Measurements from ENCODE around the gene CDH24. TPM values are rescaled to one million over a fixed set of nuclear protein-coding genes. Genes with fewer than 3 reads are reported as not detected.

The CDH24 gene
- total and polyA plus RNA-seq, 2 of the 13 experiments (the other 11 are each of a cell fraction or from before 2014, with no cell fraction given) = 0.69 to 0.99 TPM

DNA sequence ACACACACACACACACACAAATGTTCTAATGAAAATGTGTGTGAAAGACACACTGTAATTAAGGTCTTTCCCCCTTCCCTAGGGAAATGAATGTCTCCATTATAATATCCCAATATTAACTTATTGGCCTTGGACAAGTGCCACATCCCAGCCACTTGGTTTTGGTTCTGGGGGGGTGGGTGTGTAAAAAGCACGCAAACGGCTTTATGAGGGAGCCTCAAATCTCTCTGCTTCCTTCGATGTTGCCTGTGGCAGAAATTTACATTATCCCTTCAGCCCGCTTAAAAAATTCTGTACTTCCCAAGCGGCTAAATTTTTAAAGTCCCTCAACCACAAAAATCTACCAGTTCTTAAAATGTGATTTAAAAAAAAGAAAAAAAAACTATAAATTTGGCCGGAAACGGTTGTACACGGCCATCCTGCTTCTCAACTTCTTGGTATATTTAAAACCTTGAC lies 47.8 kb downstream of the CDH24 start (continued):
- TF ChIP-seq JARID2 (CRISPR knock-in tag; IDR thresholded peaks at IDR 0.05; ENCODE audit: insufficient replicate concordance) = no peak
- peak; percentile 44; the same call in 1 of the 2 replicates for TF ChIP-seq ZNF337 (CRISPR knock-in tag; IDR thresholded peaks at IDR 0.05; ENCODE audit: borderline replicate concordance, low read depth)
- no peak for TF ChIP-seq ZNF746 (CRISPR knock-in tag; IDR thresholded peaks at IDR 0.05)
- 0 out of 2 replicates have a peak, but pooled peaks have one; percentile 55 for TF ChIP-seq ELF4 (CRISPR knock-in tag; IDR thresholded peaks at IDR 0.05; ENCODE audit: borderline replicate concordance)

DNA sequence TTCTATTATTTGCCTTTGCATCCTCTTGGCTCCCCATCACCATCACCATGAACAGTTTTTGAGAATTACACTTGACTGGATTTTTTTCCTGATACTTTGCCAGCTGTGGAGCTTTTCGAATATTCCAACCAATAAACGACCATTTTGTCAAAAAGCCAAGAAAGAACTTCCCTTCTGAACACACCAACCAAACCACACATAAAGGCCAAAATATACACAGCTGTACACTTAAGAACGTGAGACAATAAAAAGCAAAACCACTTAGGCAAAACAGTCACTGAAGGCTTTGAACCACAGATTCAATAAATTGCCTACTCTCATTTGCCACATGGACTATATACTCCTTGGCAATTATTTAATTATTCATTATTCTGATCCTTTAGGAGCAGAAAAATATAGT lies 48.5 kb downstream of the CDH24 start:
- intact Hi-C loops (cut with micrococcal nuclease; ENCODE audit: unreplicated experiment) = loop anchor here (5.0 kb wide), 1 partner anchor 412 kb away; the partner anchor contains the start of gene ABHD4
- Histone ChIP-seq H3K27me3 (ENCODE audit: control insufficient read depth in 1 of 2, insufficient read depth in 2 of 2, low read length in 2 of 2) (no peaks in the 10 kb centered on the region; a peak in 1 of 5 replicates), H3K4me1 (ENCODE audit: insufficient read depth, low read length) (peaks cover 64% of the 10 kb centered on the region), H3K9me3 (ENCODE audit: low read length) (no peaks in the 10 kb centered on the region), H3K4me3 (replicated peaks in 1 of 3; ENCODE audit: insufficient read depth in 1 of 3, low read depth in 2 of 3, low read length in 3 of 3) (peak overlapping the region in 2 of 3 experiments; percentile 76 to 77; a peak in 2 of 6 replicates), H3K36me3 (replicated peaks in 1 of 2; ENCODE audit: control insufficient read depth in 1 of 2, insufficient read depth in 2 of 2, low read length in 2 of 2) (no peaks in the 10 kb centered on the region), H4K20me1 (ENCODE audit: insufficient read depth, low read length) (no peaks in the 10 kb centered on the region), H2AFZ (ENCODE audit: low read length) (no peak overlapping the region), H3K4me2 (ENCODE audit: low read depth, low read length) (peak overlapping the region; percentile 99), H3K79me2 (ENCODE audit: insufficient read depth, low read length) (peaks cover 2% of the 10 kb centered on the region), H3K27ac (ENCODE audit: extremely low read length, insufficient read depth, low read length) (no peak overlapping the region), H3K9ac (ENCODE audit: insufficient read depth, low read depth, low read length) (0 out of 2 replicates have a peak overlapping the region, but pooled peaks have one; percentile 72)
- no peak for TF ChIP-seq ZNF451 (CRISPR knock-in tag; IDR thresholded peaks at IDR 0.05)
- TF ChIP-seq HOXA9 (CRISPR knock-in tag; IDR thresholded peaks at IDR 0.05; ENCODE audit: borderline replicate concordance) = 0 out of 2 replicates have a peak, but pooled peaks have one; percentile 32
- TF ChIP-seq JUNB (CRISPR knock-in tag; IDR thresholded peaks at IDR 0.05; ENCODE audit: borderline replicate concordance) = peak; percentile 20; the same call in 1 of the 2 replicates
- 0 out of 2 replicates have a peak, but pooled peaks have one; percentile 7 for TF ChIP-seq ZNF546 (CRISPR knock-in tag; conservative IDR thresholded peaks at IDR 0.05)
- TF ChIP-seq, protein P1, sequence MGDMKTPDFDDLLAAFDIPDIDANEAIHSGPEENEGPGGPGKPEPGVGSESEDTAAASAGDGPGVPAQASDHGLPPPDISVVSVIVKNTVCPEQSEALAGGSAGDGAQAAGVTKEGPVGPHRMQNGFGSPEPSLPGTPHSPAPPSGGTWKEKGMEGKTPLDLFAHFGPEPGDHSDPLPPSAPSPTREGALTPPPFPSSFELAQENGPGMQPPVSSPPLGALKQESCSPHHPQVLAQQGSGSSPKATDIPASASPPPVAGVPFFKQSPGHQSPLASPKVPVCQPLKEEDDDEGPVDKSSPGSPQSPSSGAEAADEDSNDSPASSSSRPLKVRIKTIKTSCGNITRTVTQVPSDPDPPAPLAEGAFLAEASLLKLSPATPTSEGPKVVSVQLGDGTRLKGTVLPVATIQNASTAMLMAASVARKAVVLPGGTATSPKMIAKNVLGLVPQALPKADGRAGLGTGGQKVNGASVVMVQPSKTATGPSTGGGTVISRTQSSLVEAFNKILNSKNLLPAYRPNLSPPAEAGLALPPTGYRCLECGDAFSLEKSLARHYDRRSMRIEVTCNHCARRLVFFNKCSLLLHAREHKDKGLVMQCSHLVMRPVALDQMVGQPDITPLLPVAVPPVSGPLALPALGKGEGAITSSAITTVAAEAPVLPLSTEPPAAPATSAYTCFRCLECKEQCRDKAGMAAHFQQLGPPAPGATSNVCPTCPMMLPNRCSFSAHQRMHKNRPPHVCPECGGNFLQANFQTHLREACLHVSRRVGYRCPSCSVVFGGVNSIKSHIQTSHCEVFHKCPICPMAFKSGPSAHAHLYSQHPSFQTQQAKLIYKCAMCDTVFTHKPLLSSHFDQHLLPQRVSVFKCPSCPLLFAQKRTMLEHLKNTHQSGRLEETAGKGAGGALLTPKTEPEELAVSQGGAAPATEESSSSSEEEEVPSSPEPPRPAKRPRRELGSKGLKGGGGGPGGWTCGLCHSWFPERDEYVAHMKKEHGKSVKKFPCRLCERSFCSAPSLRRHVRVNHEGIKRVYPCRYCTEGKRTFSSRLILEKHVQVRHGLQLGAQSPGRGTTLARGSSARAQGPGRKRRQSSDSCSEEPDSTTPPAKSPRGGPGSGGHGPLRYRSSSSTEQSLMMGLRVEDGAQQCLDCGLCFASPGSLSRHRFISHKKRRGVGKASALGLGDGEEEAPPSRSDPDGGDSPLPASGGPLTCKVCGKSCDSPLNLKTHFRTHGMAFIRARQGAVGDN (CRISPR knock-in tag; IDR thresholded peaks at IDR 0.05) = no peak
- ATAC-seq (no peak), FAIRE-seq (no peak), DNase-seq (ENCODE audit: low spot score) (no peak)
- in situ Hi-C loops (cut with HindIII; ENCODE audit: extremely low pct_ligation_motif_present, low pct_unique_long_range_greater_than_20kb) = no loop called here
- ChIA-PET POLR2A (interaction anchor here (1.1 to 4.1 kb wide), 8 partner anchors 7 to 419 kb away, joined by 3 to 561 read pairs (median 39); partner anchors contain the start of genes ACIN1, AJUBA, C14orf119 and CDH24), CTCF (ENCODE audit: low intra/inter-chr PET ratio, low total read pairs) (no interaction called here)
- BruUV-seq (replicated peaks) = no TSS peak
- WGBS (ENCODE audit: low lambda C conversion rate) = 76% methylated on average over 3 of the region's 3 CpGs
